Measurements from ENCODE around the gene HHIPL1.

Gene HHIPL1

DNA sequence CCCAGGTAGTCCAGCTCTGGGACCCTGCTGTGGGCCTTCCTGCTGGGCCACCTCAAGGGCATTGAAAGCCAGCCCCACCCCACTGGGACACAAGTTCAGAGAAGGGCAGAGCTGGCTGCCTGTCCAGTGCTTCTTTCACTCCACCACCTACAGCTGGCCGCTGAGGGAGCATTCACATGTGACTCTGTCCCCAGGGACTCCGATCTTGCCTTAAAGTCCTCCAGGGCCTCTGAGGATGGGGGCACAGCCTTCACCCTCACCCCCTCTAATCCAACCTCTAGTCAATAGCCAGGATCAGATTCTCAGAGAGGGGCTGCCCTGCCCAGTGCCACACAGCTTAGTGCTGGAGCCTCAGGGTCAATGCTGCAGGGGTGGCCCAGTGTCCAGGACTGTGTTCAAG lies 34.2 kb downstream of the HHIPL1 start:
- no peak overlapping the region for H4K91ac ChIP-seq (ENCODE audit: low read depth, low read length)
- no peak overlapping the region for H4K12ac ChIP-seq (ENCODE audit: low read depth, low read length)
- H3K79me2 ChIP-seq (ENCODE audit: control insufficient read depth, insufficient read depth, low read length, poor library complexity) = no peaks in the 10 kb centered on the region
- H4K8ac ChIP-seq (ENCODE audit: low read depth, low read length) = no peak overlapping the region
- H3K4ac ChIP-seq (ENCODE audit: low read depth, low read length) = no peak overlapping the region
- no peak overlapping the region for H3K4me3 ChIP-seq (ENCODE audit: low read depth, low read length)
- peaks cover 17% of the 10 kb centered on the region for H3K9me3 ChIP-seq (ENCODE audit: insufficient read depth, low read depth, low read length)
- no peak overlapping the region for H2BK12ac ChIP-seq (ENCODE audit: low read length)
- no peak for DNase-seq
- no peak overlapping the region for H2AFZ ChIP-seq (ENCODE audit: insufficient read depth, low read length, poor library complexity)
- no peak overlapping the region for H3K27ac ChIP-seq (ENCODE audit: low read depth, low read length)
- no peaks in the 10 kb centered on the region for H3K36me3 ChIP-seq (ENCODE audit: control insufficient read depth in 1 of 2, insufficient read depth in 2 of 2, low read length in 2 of 2)
- no peak overlapping the region for H3K18ac ChIP-seq (ENCODE audit: low read length)
- WGBS (ENCODE audit: extremely low coverage, insufficient coverage, insufficient read length) = no CpG with 5 or more reads among the region's 2 CpGs
- no peak overlapping the region for H2AK5ac ChIP-seq (ENCODE audit: low read length)
- H2BK5ac ChIP-seq (ENCODE audit: low read depth, low read length, poor library complexity) = no peak overlapping the region
- H3K4me1 ChIP-seq (ENCODE audit: control insufficient read depth in 1 of 2, insufficient read depth in 2 of 2, low read length in 2 of 2) = peaks cover 4 to 9% of the 10 kb centered on the region in 2 experiments
- H2BK120ac ChIP-seq (ENCODE audit: insufficient read depth, low read length, poor library complexity) = no peak overlapping the region
- H3K79me1 ChIP-seq (ENCODE audit: low read length) = peaks cover 3% of the 10 kb centered on the region
- no peak overlapping the region for H3K4me2 ChIP-seq (ENCODE audit: low read length)
- H3K9ac ChIP-seq (ENCODE audit: low read length) = no peak overlapping the region
- H3K27me3 ChIP-seq (ENCODE audit: insufficient read depth, low read length) = no peaks in the 10 kb centered on the region
- no peak overlapping the region for H3K23ac ChIP-seq (ENCODE audit: low read length)
- no peak overlapping the region for H3K14ac ChIP-seq (ENCODE audit: low read length)

DNA sequence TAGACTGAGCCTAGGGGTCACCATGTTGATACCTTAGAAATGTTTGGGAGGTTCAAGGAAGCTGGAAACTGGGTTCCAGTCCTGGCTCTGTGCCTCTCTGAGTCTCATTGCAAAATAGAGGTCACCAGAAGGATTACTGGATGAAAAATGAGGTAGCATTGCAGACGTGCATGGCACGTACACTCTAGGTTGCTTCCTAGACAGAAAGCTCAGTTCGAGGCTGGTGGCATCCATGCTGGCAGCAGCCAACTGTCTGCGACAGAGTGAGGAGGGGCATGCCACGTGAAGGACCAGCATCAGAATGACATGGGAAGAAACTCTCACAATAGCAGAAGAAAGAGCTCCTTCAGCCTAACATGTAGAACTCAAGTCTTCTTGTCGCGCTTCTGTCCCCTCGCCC lies 34.6 kb downstream of the HHIPL1 start:
- H3K36me3 ChIP-seq (ENCODE audit: control insufficient read depth in 1 of 2, insufficient read depth in 2 of 2, low read length in 2 of 2) = no peaks in the 10 kb centered on the region
- no peaks in the 10 kb centered on the region for H3K79me2 ChIP-seq (ENCODE audit: control insufficient read depth, insufficient read depth, low read length, poor library complexity)
- WGBS (ENCODE audit: extremely low coverage, insufficient coverage, insufficient read length) = no CpG with 5 or more reads among the region's 8 CpGs
- H3K27ac ChIP-seq (ENCODE audit: low read depth, low read length) = no peak overlapping the region
- peaks cover 4 to 11% of the 10 kb centered on the region in 2 experiments for H3K4me1 ChIP-seq (ENCODE audit: control insufficient read depth in 1 of 2, insufficient read depth in 2 of 2, low read length in 2 of 2)
- peaks cover 17% of the 10 kb centered on the region for H3K9me3 ChIP-seq (ENCODE audit: insufficient read depth, low read depth, low read length)
- H3K9ac ChIP-seq (ENCODE audit: low read length) = no peak overlapping the region
- H3K23ac ChIP-seq (ENCODE audit: low read length) = no peak overlapping the region
- H4K8ac ChIP-seq (ENCODE audit: low read depth, low read length) = no peak overlapping the region
- H2BK120ac ChIP-seq (ENCODE audit: insufficient read depth, low read length, poor library complexity) = no peak overlapping the region
- no peak overlapping the region for H3K18ac ChIP-seq (ENCODE audit: low read length)
- H2AK5ac ChIP-seq (ENCODE audit: low read length) = no peak overlapping the region
- no peak overlapping the region for H4K91ac ChIP-seq (ENCODE audit: low read depth, low read length)
- peaks cover 3% of the 10 kb centered on the region for H3K79me1 ChIP-seq (ENCODE audit: low read length)
- H3K14ac ChIP-seq (ENCODE audit: low read length) = no peak overlapping the region
- DNase-seq = no peak
- no peak overlapping the region for H3K4ac ChIP-seq (ENCODE audit: low read depth, low read length)
- H2BK5ac ChIP-seq (ENCODE audit: low read depth, low read length, poor library complexity) = no peak overlapping the region
- H3K4me2 ChIP-seq (ENCODE audit: low read length) = no peak overlapping the region
- H2AFZ ChIP-seq (ENCODE audit: insufficient read depth, low read length, poor library complexity) = no peak overlapping the region
- H3K27me3 ChIP-seq (ENCODE audit: insufficient read depth, low read length) = no peaks in the 10 kb centered on the region
- no peak overlapping the region for H2BK12ac ChIP-seq (ENCODE audit: low read length)
- no peak overlapping the region for H4K12ac ChIP-seq (ENCODE audit: low read depth, low read length)
- H3K4me3 ChIP-seq (ENCODE audit: low read depth, low read length) = no peak overlapping the region

GRCh38 chr14:99679996-99680395 lies 35.1 kb downstream of the HHIPL1 start:
- Histone ChIP-seq H3K18ac (ENCODE audit: low read length) (no peak overlapping the region), H3K79me2 (ENCODE audit: control insufficient read depth, insufficient read depth, low read length, poor library complexity) (no peaks in the 10 kb centered on the region), H4K8ac (ENCODE audit: low read depth, low read length) (no peak overlapping the region), H2BK12ac (ENCODE audit: low read length) (no peak overlapping the region), H2AFZ (ENCODE audit: insufficient read depth, low read length, poor library complexity) (no peak overlapping the region), H3K79me1 (ENCODE audit: low read length) (peaks cover 3% of the 10 kb centered on the region), H3K23ac (ENCODE audit: low read length) (no peak overlapping the region), H2BK120ac (ENCODE audit: insufficient read depth, low read length, poor library complexity) (no peak overlapping the region), H3K27ac (ENCODE audit: low read depth, low read length) (no peak overlapping the region), H3K4me3 (ENCODE audit: low read depth, low read length) (no peak overlapping the region), H3K14ac (ENCODE audit: low read length) (no peak overlapping the region), H3K4me1 (ENCODE audit: control insufficient read depth in 1 of 2, insufficient read depth in 2 of 2, low read length in 2 of 2) (peaks cover 6 to 14% of the 10 kb centered on the region in 2 experiments), H3K4me2 (ENCODE audit: low read length) (no peak overlapping the region), H3K9ac (ENCODE audit: low read length) (no peak overlapping the region), H3K27me3 (ENCODE audit: insufficient read depth, low read length) (no peaks in the 10 kb centered on the region), H2BK5ac (ENCODE audit: low read depth, low read length, poor library complexity) (no peak overlapping the region), H4K91ac (ENCODE audit: low read depth, low read length) (no peak overlapping the region), H4K12ac (ENCODE audit: low read depth, low read length) (no peak overlapping the region), H2AK5ac (ENCODE audit: low read length) (no peak overlapping the region), H3K36me3 (ENCODE audit: control insufficient read depth in 1 of 2, insufficient read depth in 2 of 2, low read length in 2 of 2) (no peaks in the 10 kb centered on the region), H3K4ac (ENCODE audit: low read depth, low read length) (no peak overlapping the region), H3K9me3 (ENCODE audit: insufficient read depth, low read depth, low read length) (peaks cover 17% of the 10 kb centered on the region)
- no peak for DNase-seq
- no CpG with 5 or more reads among the region's 5 CpGs for WGBS (ENCODE audit: extremely low coverage, insufficient coverage, insufficient read length)

- Histone ChIP-seq H3K27ac (ENCODE audit: low read depth, low read length) (no peak overlapping the region), H2AK5ac (ENCODE audit: low read length) (no peak overlapping the region), H3K4me2 (ENCODE audit: low read length) (no peak overlapping the region), H3K79me2 (ENCODE audit: control insufficient read depth, insufficient read depth, low read length, poor library complexity) (no peaks in the 10 kb centered on the region), H3K18ac (ENCODE audit: low read length) (no peak overlapping the region), H3K23ac (ENCODE audit: low read length) (no peak overlapping the region), H2BK5ac (ENCODE audit: low read depth, low read length, poor library complexity) (no peak overlapping the region), H3K36me3 (ENCODE audit: control insufficient read depth in 1 of 2, insufficient read depth in 2 of 2, low read length in 2 of 2) (no peaks in the 10 kb centered on the region), H3K79me1 (ENCODE audit: low read length) (peaks cover 3% of the 10 kb centered on the region), H3K14ac (ENCODE audit: low read length) (no peak overlapping the region), H4K12ac (ENCODE audit: low read depth, low read length) (no peak overlapping the region), H3K9me3 (ENCODE audit: insufficient read depth, low read depth, low read length) (peaks cover 17% of the 10 kb centered on the region), H2AFZ (ENCODE audit: insufficient read depth, low read length, poor library complexity) (no peak overlapping the region), H3K4me1 (ENCODE audit: control insufficient read depth in 1 of 2, insufficient read depth in 2 of 2, low read length in 2 of 2) (peaks cover 6 to 14% of the 10 kb centered on the region in 2 experiments), H2BK120ac (ENCODE audit: insufficient read depth, low read length, poor library complexity) (no peak overlapping the region), H4K8ac (ENCODE audit: low read depth, low read length) (no peak overlapping the region), H4K91ac (ENCODE audit: low read depth, low read length) (no peak overlapping the region), H3K4me3 (ENCODE audit: low read depth, low read length) (no peak overlapping the region), H3K4ac (ENCODE audit: low read depth, low read length) (no peak overlapping the region), H2BK12ac (ENCODE audit: low read length) (no peak overlapping the region), H3K27me3 (ENCODE audit: insufficient read depth, low read length) (no peaks in the 10 kb centered on the region), H3K9ac (ENCODE audit: low read length) (no peak overlapping the region)
- peak in 1 of 2 donors; percentile 31 for DNase-seq
- WGBS (ENCODE audit: extremely low coverage, insufficient coverage, insufficient read length) = no CpG with 5 or more reads among the region's 12 CpGs
These were observed 36.3 kb downstream of the HHIPL1 start for GRCh38 chr14:99681101-99681831.
